Measurements from ENCODE around the gene GNG7.
"Not testable (repeated sequence)": the region's sequence is repeated elsewhere in the genome, so short reads cannot be mapped to it uniquely, and the experiment has no call there.

The GNG7 gene

GRCh38 chr19:2495651-2496316 is 206.7 kb downstream of the GNG7 start:
- DNase-seq, result no peak

GRCh38 chr19:2495130-2495641 is 207.3 kb downstream of the GNG7 start:
- no peak for DNase-seq

DNA sequence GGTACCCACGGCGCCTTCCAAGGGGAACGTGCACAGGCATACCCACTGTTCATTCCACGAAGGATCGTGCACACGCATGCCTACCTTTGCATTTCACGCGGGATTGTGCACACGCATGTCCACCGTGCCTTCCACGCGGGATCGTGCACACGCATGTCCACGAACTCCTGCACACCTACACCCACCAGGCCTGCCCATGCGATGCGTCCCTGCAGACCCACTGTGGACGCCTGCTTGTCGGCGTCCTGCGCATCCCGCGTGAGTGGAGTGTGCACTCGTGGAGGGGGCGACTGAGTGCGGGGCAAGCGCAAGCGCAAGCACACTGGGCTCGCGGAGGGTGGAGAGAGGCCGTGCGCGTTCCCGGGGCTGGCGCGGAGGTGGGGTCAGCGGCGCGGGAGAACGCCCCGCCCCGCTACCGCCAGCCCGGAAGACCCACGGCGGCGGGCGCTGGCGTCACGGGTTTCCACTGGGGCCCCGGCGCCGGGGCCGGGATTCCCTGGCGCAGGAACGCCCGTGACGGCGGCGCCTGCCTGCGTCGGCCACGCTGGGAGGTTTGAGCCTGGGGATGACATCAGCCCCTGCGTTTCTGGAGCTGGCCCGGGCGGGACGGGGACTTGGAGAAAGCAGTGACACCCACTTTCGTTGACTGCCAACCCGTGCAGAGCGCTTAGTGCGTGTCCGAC is 207.9 kb downstream of the GNG7 start:
- peak; percentile 59 for DNase-seq

GRCh38 chr19:2494084-2494446 is 208.4 kb downstream of the GNG7 start:
- no peak for DNase-seq

- DNase-seq, result not testable (repeated sequence)
These were observed 209.0 kb downstream of the GNG7 start for GRCh38 chr19:2493448-2493847.

GRCh38 chr19:2492870-2493269 is 209.6 kb downstream of the GNG7 start:
- no peak for DNase-seq

DNA sequence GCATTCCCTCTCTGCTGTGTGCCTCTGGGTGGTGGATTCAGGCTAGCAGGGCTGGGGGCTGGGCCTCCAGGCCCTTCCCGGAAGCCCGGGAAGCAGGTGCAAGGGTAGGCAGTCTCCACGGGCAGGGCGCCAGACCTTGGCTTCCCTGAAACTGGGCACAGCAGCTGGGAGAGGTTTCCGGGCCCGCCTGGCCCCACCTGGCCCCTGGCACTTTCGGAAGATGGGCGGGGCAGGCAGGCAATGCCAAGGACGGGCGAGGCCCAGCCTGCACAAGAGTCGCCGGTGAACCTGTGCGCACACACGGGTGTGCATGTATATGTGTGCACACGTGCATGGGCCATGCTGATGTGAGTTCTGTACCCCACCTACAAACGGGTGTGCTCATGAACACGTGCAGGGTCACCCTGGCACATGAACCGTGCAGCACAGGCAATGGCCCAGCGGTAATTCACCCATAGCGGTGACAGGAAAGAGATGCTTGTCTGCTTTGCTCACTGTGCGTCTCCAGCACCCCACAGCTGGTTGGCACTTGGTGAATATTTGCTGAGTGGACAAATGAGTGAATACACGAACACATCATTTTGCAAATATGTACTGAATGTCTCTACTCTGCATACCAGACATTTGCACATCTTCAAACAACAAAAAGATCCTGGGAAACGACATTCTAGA is 211.2 kb downstream of the GNG7 start:
- no peak for DNase-seq

GRCh38 chr19:2490659-2491058 is 211.8 kb downstream of the GNG7 start:
- no peak for DNase-seq

- DNase-seq, result no peak
These were observed 213.4 kb downstream of the GNG7 start for GRCh38 chr19:2488942-2489731.

GRCh38 chr19:2488405-2488941 is 214.0 kb downstream of the GNG7 start:
- DNase-seq, result no peak

DNA sequence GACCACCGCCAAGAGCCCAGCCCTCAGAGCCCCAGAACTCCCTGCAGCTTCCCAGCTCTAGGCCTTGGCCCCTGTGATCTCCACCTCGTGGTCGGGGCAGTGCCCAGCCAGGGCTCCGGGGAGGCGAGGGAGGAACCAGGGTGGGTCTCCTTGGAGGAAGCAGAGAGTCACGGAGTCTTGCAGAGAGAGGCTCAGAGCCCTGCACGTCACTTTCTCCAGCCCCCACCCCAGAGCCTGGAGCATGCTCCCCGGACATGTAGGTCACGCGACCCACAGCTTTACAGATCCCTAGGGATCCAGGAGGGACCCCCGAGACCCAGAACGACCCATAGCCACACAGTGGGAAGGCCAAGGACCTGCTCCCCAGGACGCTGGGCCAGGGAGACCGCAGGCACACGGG is 214.7 kb downstream of the GNG7 start:
- no peak for DNase-seq

DNA sequence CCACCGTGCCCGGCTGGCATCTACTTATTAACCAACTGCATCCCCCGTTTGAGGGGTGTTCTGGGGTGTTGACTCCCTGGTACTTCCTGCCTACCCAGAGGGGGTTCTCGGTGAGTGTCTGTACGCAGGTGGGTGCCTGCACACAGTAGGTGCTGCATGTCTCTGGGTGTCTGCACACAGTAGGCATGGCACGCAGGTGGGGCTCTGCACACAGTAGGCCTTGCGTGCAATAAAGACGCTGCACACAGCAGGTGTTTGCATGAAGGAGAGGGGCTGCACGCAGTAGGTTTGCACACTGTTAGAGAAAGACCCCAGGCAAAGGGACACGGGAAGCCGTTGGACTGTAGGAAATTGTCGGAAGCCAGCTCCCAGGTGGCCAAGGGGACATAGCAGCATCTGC is 215.4 kb downstream of the GNG7 start:
- no peak for DNase-seq

DNA sequence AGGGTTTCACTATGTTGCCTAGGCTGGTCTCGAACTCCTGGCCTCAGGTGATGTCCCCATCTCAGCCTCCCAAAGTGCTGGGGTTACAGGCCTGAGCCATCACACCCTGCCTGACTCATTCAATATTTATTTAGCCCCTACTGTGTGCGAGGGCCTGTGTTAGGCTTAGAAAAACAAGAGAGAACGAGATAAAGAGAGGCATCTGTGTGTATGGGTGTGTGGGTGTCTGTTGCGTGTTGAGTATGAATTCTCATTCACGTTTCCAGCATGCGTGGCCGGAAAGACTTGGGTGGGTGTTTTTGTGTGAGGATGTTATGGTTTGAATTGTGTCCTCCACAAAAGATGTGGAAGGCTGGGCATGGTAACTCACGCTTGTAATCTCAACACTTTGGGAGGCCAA is 217.1 kb downstream of the GNG7 start:
- no peak for DNase-seq

GRCh38 chr19:2484178-2484937 is 218.1 kb downstream of the GNG7 start:
- no peak for DNase-seq

DNA sequence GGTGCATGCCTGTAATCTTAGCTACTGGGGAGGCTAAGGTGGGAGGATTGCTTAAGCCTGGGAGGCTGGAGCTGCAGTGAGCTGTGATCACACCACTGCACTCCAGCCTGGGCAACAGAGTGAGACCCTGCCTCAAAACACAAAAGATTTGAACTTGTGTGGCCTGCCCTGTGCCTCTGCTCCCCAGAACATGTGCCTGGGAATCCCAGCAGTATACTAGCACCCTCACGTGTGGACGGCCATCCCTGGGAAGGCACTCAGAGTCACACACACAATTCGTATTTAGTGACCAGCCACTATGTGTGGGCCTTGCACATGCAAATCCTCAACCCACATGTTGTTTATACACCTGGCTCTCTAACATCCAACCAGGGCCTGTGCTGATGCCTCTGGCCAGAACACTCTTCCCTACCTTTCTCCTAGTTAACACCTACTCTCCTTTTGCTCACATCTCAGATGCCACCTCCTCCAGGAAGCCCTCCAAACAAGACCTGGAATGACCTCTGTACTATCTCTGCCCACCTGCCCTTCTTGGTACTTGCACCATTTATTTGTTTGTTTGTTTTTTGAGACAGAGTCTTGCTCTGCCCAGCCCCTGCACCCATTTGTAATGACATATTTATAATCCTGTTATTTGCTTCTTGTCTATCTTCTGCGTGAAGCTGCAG is 218.9 kb downstream of the GNG7 start:
- no peak for DNase-seq

- DNase-seq, result no peak
These were observed 219.4 kb downstream of the GNG7 start for GRCh38 chr19:2483084-2483483.

- DNase-seq, result no peak
These were observed 220.0 kb downstream of the GNG7 start for GRCh38 chr19:2482354-2483038.

- DNase-seq, result no peak
These were observed 221.0 kb downstream of the GNG7 start for GRCh38 chr19:2481466-2481865.

DNA sequence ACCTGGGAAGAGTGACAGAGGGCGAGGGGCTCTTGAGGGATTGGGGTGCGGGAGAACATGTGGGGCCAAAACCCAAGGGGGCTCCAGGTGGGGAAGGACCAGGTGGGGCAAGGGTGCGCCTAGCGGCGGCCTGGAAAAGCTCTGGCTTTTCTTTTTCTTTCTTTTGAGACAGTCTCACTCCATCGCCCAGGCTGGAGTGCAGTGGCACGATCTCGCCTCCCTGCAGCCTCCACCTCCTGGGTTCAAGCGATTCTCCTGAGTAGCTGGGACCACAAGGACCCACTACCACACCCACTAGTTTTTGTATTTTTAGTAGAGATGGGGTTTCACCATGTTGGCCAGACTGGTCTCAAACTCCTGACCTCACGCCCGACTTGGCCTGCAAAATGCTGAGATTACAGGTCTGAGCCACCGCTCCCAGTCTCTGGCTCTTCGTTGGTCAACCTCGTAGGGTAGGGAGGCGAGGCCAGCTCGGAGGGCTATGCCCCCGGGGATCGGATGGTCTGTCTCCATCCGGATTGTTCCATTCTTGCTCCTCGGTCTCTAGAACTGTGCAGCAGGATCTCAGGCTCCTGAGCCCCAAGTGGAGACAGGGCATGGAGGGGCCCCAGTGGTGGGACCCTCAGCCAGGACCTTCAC is 222.8 kb downstream of the GNG7 start:
- DNase-seq, result no peak

- DNase-seq, result peak; percentile 53
These were observed 223.5 kb downstream of the GNG7 start for GRCh38 chr19:2478756-2479555.

All from activated CD4-positive, alpha-beta T cell treated with anti-CD3 and anti-CD28 coated beads for 1 hour (primary cell).